K562 treated with DMSO at 1 percent for 24 hours (cell line): ENCODE measurements around the gene SCN1B. TPM values are rescaled to one million over a fixed set of nuclear protein-coding genes. Genes with fewer than 3 reads are reported as not detected.

Source experiments
- total RNA-seq: library from RNA; unstranded; fragments of 300-600 nt; gene quantifications from 2 replicates; pipeline ENCODE4 v1.2.3, GENCODE V29; 2022; ENCODE audit warnings: low read depth; ENCODE audit not compliant: insufficient read depth

Gene SCN1B
- total RNA-seq, result 6.6 and 6.7 TPM in 2 replicates

DNA sequence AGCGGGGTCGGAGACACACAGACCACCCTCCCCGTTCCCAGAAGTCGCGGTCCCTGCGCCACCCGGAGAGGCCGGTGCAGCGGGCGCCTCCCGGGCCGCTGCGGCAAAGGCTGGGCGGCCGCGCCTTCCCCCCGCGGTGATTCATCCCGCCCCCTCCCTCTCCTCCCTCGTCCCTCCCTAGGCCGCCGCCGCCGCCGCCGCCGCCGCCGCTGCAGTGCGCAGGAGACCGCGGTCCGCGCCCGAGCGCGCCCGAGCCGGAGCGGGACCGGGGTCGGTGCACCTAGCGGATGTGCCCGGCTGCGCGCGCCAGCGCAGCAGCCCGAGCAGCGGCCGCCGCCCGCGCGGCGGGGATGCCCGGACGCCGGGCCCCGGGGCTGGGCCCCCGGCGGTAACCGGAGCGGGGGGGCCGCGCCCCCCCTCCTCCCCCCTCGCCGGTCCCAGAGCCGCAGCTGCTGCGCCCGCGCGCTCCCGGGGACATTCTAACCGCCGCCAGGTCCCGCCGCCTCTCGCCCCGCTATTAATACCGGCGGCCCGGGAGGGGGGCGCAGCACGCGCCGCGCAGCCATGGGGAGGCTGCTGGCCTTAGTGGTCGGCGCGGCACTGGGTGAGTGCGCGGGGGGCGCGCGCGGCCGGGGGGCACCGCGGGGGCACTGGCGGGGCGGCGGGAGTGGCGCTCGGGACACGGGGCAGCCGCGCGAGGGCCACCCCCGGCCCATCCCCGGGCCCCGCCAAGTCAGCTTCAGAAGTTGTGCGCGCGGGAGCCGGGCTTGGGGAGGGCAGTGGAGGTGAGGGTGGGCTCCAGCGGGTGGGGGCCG is at the start of gene SCN1B:
Gene SCN1B, plus strand, starts transcription at position 214 of the 815 bp plus-strand sequence. Its CDS starts 351 bp downstream, at position 565.

DNA sequence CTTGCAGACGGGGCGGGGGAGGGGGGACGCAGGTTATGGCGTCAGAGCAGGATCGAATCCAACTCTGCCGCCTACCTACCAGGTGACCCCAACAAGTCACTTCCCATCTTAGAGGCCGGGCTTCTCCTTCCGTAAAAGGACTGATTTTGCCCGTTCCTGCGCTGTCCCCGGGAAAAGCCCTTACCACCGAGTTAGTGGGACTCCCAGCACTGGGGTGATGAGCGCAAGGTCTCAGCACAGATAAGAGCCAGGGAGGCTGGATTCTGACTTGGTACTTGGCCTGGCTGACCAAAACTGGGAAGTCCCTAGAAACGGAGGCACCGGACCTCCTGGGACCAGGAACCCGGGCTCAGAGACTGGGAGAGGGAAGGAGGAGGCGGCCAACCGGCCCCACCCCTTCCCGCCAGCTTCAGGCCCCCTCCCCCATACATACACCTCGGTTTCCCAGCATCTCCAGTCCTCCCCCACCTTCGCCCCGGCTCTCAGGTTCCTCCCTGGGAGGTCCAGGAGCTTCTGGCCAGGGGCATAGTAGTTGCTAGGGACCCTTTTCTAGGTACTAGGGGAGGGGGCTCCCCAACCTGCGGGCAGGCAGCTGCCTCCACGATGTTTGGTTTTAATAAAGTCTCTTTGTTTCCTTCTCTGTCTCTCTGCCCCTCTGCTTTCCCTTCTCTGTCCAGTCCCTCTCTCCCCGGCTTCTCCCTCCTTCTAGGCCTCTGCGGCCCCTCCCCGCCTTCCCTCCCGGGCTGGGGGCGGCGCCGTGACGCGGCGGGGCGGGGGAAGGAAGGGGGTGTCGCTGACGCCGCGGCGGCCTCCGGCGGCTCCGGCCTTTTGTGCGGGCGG is 30.6 kb upstream of the SCN1B start, which contains the start of gene GRAMD1A:
Gene GRAMD1A, plus strand, starts transcription at position 826 of the 840 bp plus-strand sequence. CDS start 156 bp downstream, outside the sequence.

DNA sequence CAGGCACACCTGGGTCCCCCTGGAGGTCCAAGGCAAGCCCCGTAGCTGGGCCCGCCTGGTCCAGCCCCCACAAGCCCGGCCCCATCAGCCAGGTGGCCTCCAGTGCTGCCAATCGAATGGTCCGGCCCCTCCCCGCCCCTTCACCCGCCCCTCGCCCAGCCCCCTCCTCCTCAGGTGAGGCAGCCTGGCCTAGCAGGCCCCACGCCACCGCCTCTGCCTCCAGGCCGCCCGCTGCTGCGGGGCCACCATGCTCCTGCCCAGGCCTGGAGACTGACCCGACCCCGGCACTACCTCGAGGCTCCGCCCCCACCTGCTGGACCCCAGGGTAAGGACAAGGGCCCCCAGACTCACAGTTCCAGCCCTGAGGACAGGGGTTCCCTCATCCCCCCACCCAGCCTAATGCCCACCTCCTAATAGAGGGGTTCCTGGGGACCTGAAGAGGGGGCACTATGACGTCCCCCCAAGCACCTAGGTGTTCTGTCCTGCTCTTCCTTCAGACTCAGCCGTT is 11.3 kb downstream of the SCN1B start, which contains the start of gene HPN:
Gene HPN, plus strand, starts transcription at position 174 of the 508 bp plus-strand sequence. CDS start 786 bp downstream, outside the sequence.

Other genes starting within 250 kb of the SCN1B start
- 3.4 and 4.3 TPM in 2 replicates for gene ZNF30, start 103.6 kb upstream of the SCN1B start, total RNA-seq
- gene ZNF792, start 66.2 kb upstream of the SCN1B start, total RNA-seq, result 6.0 and 7.3 TPM in 2 replicates
- 102 and 106 TPM in 2 replicates for gene GRAMD1A, start 30.1 kb upstream of the SCN1B start, total RNA-seq
- gene HPN, start 11.3 kb downstream of the SCN1B start, total RNA-seq, result 1.6 and 2.7 TPM in 2 replicates
- not detected in 2 replicates for gene FXYD3, start 85.4 kb downstream of the SCN1B start, total RNA-seq
- 0.39 and 0.86 TPM in 2 replicates for gene LGI4, start 104.6 kb downstream of the SCN1B start, total RNA-seq
- not detected in 2 replicates for gene FXYD1, start 108.4 kb downstream of the SCN1B start, total RNA-seq
- gene FXYD7, start 112.8 kb downstream of the SCN1B start, total RNA-seq, result 0.39 TPM in 1 of 2 replicates, not detected in the other
- gene FXYD5, start 124.3 kb downstream of the SCN1B start, total RNA-seq, result 292 and 341 TPM in 2 replicates
- gene FAM187B, start 198.3 kb downstream of the SCN1B start, total RNA-seq, result 0.27 TPM in 1 of 2 replicates, not detected in the other
- gene LSR, start 218.5 kb downstream of the SCN1B start, total RNA-seq, result 82.8 and 83.4 TPM in 2 replicates
- 166 and 171 TPM in 2 replicates for gene USF2, start 238.5 kb downstream of the SCN1B start, total RNA-seq